ENCODE results near the gene ZNF22.

Gene ZNF22

DNA sequence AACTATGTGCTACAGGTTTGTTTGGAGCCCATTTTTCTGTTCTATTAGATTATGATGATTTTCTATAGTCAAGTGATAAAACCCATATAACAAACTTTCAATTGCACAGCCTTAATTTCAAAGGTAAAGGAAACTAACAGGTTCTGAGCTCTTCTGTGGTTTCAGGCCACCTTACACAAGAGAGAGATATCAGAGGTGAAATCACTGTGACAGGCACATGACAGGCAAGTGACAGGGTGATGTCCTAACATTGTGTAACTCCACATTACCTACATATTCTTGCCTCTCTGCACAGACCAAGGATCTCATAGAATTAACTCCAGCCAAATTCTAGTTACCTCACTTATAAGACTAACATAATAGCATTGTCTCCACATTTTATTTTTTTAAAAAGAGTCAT, 35.0 kb downstream of the ZNF22 start:
- DNase-seq = no peak

GRCh38 chr10:45040921-45041542, 40.3 kb downstream of the ZNF22 start:
- DNase-seq = no peak

DNA sequence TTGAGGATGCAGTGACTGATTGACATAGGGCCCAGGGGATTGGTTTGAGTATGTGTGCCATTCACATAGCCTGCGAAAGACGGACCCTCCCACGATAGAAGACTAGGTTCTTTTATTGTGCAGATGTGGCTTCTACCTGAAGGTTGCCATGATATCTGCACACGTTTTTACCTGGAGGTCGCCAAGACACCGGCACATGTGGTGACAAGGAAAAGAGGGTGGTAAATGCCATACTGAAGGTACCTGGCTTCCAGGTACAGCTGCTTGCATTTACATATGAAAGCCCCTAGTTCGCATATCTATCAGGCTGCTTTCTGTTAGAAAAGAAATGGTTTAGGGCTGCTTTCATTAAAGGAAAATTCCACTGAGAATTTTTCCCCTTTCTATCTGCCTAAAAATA, 43.6 kb downstream of the ZNF22 start:
- DNase-seq = no peak

- no peak for DNase-seq
Observed at GRCh38 chr10:45050551-45051235, 50.0 kb downstream of the ZNF22 start.

GRCh38 chr10:45052700-45053099, 52.0 kb downstream of the ZNF22 start:
- DNase-seq = no peak

GRCh38 chr10:45053569-45054100, 52.9 kb downstream of the ZNF22 start:
- no peak for DNase-seq
